Activated T-helper 9 cell treated with anti-CD3 and anti-CD28 coated beads, Interleukin-2, amount 50 U/mL, for 16 hours (primary cell): ENCODE results near the gene EEF1A2.

ENCODE experiments used
- DNase-seq: peaks from one replicate; pipeline ENCODE4 v3.0.0-alpha.2; 2020; ENCODE audit warnings: low read depth

EEF1A2 gene

GRCh38 chr20:63499338-63499969 is 571 bp upstream of the EEF1A2 start:
- DNase-seq = no peak

- no peak for DNase-seq
Measured at GRCh38 chr20:63497946-63498935, 642 bp downstream of the EEF1A2 start.

- DNase-seq = no peak
Measured at GRCh38 chr20:63497138-63497945, 1.5 kb downstream of the EEF1A2 start.

- no peak for DNase-seq
Measured at GRCh38 chr20:63496596-63497120, 2.2 kb downstream of the EEF1A2 start.

DNA sequence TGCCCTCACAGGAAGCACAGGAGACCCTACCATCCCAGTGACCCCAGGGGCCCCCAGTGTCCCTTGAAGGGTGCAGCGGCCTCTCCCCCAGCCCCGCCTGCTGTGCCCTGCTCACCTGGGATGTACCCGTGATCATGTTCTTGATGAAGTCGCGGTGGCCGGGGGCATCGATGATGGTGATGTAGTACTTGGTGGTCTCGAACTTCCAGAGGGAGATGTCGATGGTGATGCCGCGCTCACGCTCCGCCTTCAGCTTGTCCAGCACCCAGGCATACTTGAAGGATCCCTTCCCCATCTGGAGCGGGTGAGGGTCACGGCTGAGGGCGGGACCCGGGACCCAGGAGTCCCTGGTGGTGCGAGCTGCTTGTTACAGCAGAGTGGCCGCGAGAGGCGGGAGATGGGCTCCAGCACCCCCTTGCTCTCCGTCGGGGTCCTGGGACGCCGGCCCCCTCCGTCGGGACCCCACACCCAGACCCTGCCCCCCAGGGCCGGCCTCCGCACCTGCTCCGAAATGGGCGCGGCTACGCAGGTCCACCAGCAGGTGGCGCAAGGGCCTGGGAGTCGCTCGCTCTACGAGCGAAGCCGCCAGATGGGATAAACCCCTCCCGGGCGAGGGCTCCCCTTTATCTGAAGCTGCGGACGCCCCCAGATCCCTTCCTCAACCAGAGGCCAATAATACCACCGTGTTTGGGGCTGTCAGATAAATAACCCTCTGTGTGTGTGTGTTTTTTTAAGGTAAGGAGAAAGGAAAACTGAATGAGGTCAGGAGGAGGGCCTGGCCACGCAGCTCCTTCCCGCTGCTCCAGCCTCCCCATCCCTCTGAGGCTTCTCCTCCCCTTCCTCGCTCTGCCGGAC is 2.9 kb downstream of the EEF1A2 start:
- DNase-seq = peak; percentile 65

DNA sequence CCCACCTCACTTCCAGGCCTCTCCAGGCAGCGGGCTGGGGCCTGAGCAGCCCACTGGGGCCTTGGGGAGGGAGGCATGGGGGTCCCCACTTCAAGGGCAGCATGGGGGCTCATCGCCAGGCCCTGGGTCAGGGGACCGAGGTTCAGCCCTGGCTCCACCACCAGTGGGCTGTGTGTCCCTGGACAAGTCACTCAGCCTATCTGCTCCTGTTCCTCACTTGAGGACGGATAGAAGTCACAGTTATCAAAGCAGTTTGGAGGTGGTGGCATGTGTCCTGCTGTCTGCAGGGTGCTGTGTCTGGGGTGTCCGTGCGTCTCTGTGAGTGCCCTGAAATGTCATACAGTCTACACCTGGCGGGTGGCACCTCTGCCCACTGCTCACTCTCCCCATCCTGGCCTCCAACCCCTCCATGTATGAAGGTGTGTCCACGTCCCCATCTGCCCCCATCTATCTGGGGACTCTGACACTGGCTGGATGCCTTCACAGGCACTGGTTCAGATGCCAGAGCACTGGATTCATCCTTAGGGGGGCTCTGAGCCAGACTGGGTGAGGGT is 3.6 kb downstream of the EEF1A2 start:
- no peak for DNase-seq

GRCh38 chr20:63494420-63495166 is 4.3 kb downstream of the EEF1A2 start:
- DNase-seq = no peak

DNA sequence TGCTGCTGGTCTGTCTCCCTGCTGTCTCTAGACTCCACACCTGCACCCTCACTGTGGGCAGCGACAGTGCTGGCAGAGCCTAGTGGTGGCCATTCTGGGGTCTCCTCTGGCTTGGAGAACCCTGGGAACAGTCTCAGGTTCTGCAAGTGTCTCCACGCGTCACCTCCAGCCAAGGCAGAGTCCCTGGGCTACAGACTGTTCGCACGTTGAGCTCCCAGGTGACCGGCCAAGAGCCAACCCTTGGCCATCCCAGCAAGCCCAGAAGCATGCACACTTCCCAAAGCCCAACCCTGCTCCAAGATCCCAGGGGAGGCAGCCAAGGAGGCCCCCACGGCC is 4.8 kb downstream of the EEF1A2 start:
- no peak for DNase-seq

GRCh38 chr20:63493563-63494020 is 5.3 kb downstream of the EEF1A2 start:
- no peak for DNase-seq

DNA sequence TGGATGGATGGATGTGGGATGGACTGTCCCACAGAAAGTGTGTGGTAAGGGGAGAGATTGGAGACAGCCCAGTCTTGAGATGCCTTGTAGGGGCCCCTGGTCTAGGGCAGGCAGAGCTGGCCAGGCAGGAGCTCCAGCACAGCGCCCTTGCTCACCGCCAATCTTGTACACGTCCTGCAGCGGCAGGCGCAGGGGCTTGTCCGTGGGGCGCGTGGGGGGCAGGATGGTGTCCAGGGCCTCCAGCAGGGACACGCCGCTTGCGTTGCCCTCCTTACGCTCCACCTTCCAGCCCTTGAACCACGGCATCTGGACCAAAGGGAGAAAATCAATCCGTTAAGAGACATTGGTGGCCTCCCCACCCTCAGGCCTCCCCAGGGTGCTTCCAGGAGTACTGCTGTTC is 5.9 kb downstream of the EEF1A2 start:
- no peak for DNase-seq

DNA sequence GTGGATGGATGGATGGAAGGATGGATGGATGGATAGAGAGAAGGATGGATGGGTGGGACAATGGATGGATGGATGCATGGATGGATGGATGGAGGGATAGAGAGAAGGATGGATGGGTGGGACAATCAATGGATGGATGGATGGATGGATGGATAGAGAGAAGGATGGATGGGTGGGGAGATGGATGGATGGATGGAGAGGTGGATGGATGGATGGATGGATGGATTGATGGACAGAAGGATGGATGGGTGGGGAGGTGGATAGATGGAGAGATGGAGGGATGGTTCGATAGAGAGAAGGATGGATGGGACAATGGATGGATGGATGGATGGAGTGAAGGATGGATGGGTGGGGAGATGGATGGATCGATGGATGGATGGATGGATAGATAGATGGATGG is 6.4 kb downstream of the EEF1A2 start:
- DNase-seq = no peak

DNA sequence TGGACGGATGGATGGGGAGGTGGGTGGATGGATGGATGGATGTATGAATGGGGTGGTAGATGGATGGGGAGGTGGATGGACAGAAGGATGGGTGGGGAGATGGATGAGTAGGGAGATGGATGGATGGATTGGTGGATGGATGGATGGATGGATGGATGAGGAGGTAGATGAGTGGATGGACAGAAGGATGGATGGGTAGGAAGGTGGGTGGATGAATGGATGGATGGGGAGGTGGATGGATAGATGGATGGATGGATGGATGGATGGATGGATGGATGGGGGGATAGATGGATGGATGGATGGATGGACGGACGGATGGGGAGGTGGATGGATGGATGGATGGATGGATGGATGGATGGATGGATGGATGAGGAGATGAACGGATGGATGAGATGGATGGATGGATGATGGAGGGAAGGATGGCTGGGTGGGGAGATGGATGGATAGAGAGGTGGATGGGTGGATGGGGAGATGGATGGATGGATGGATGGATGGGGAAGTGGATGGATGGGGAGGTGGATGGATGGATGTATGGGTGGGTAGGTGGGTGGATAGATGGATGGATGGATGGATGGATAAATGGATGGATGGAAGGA is 7.2 kb downstream of the EEF1A2 start:
- no peak for DNase-seq

DNA sequence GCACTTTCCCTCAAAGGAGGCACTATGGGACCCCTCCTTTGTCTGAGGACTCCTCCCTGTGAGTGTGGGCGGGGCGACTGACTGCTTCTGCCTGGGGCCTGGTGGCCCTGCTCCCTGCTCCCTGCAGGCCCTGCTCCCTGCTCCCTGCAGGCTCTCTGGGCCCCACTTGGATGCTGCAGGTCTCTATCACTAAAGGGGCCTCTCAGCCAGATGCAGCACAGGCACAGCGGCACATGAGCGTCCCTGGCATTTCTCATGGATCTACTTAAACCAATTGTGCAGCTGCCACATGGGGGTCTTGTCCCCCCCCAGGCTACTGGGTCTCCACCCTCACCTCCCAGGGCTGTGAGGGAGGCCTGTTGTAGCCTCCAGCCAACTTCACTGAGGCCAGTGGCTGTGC is 7.8 kb downstream of the EEF1A2 start:
- DNase-seq = no peak

DNA sequence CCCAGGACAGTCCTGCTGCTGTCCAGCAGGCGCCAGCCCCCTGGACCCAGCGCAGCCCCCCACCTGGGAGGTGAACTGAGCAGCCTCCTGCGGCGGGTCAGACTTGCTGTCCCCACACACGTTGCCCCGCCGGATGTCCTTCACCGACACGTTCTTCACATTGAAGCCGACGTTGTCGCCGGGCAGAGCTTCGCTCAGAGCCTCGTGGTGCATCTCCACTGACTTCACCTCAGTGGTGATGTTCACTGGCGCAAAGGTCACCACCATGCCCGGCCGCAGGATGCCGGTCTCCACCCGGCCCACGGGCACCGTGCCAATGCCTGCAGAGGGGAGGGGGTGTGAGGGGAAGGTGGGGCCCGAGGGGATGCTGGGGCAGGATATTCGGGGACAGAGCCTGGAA is 8.5 kb downstream of the EEF1A2 start:
- DNase-seq = no peak

GRCh38 chr20:63488315-63489251 is 10.3 kb downstream of the EEF1A2 start:
- DNase-seq = no peak

GRCh38 chr20:63487781-63488241 is 11.1 kb downstream of the EEF1A2 start:
- no peak for DNase-seq

GRCh38 chr20:63487116-63487764 is 11.6 kb downstream of the EEF1A2 start:
- no peak for DNase-seq

- DNase-seq = no peak
Measured at GRCh38 chr20:63486300-63486855, 12.5 kb downstream of the EEF1A2 start.
